Heart right ventricle (tissue), 16 donors: ENCODE measurements around the gene BRD2. TPM values are rescaled to one million over a fixed set of nuclear protein-coding genes. Genes with fewer than 3 reads are reported as not detected.

ENCODE experiments used
- ATAC-seq, 8 donors: fragments of 200-7000 bp; cut with Tn5 transposase; one replicate each; pipeline ENCODE4 v1.9.1; 2020; ENCODE audit warnings: mild to moderate bottlenecking in 8 of 8, moderate library complexity in 8 of 8, moderate number of reproducible peaks in 1 of 8
- DNase-seq, 2 donors: peaks; one replicate each; pipeline ENCODE4 v3.0.0-alpha.2; 2020
- H3K27ac ChIP-seq, 10 donors: fragments of 200-600 bp; sonication (generic) in 2 of 10; one replicate each; pipeline versions ENCODE4 v1.5.0 to v1.8.0; 2020 to 2022; ENCODE audit warnings: mild to moderate bottlenecking in 3 of 10
- H3K27me3 ChIP-seq, 7 donors: fragments of 200-600 bp; one replicate each; pipeline ENCODE4 v1.8.0; 2021 to 2022; ENCODE audit warnings: mild to moderate bottlenecking in 2 of 7
- H3K36me3 ChIP-seq, 9 donors: fragments of 200-600 bp; sonication (generic) in 1 of 9; one replicate each; pipeline versions ENCODE4 v1.5.0 to v1.8.0; 2020 to 2022; ENCODE audit warnings: mild to moderate bottlenecking in 2 of 9
- H3K4me1 ChIP-seq, 9 donors: fragments of 200-600 bp; sonication (generic) in 1 of 9; one replicate each; pipeline versions ENCODE4 v1.5.0 to v1.8.0; 2020 to 2022; ENCODE audit warnings: mild to moderate bottlenecking in 4 of 9
- H3K4me3 ChIP-seq, 10 donors: fragments of 200-600 bp; sonication (generic) in 2 of 10; one replicate each; pipeline versions ENCODE4 v1.5.0 to v1.8.0; 2020 to 2022; ENCODE audit warnings: mild to moderate bottlenecking in 7 of 10, moderate library complexity in 2 of 10
- H3K9me3 ChIP-seq, 11 donors: fragments of 200-600 bp in 10 of 11; sonication (generic) in 2 of 11; one replicate each; pipeline versions ENCODE4 v1.5.0 to v1.8.0; 2013 to 2022; ENCODE audit warnings: mild to moderate bottlenecking in 2 of 11, control low read depth in 1 of 11, moderate library complexity in 1 of 11
- WGBS, 2 donors: extraction: QIAGEN DNeasy Blood & Tissue Kit; methylation state at CpG; one replicate each; pipeline ENCODE4 v1.1.7; 2013; ENCODE audit warnings: inconsistent platforms in 1 of 2; 5-methylcytosine and 5-hydroxymethylcytosine counted together
- intact Hi-C, 10 donors: fragments of 100-400 bp; cut with DNase I; formaldehyde crosslinking; loops; one replicate each; pipeline versions ENCODE4 v1.11.1 to v1.14.2; 2022
- polyA plus RNA-seq, 2 donors: library from polyadenylated mRNA; stranded (reverse); fragments of 200-250 nt; gene quantifications; one replicate each; pipeline ENCODE4 v1.2.3, GENCODE V29; 2013
- total RNA-seq, 10 donors: library from RNA; stranded (reverse); fragmentation: NEBNext Ultra II Directional in 3 of 10; extraction: Animal tissue kit (Norgen Biotek cat#: 25700) in 3 of 10; gene quantifications; one replicate each; pipeline versions ENCODE4 v1.2.1 to v1.2.4, GENCODE V29; 2021 to 2023
- TF ChIP-seq, protein P1 (sequence below), 9 donors: fragments of 200-600 bp; sonication (generic) in 2 of 9; IDR thresholded peaks; one replicate each; pipeline versions ENCODE4 v1.5.0 to v1.8.0; 2021 to 2022; ENCODE audit warnings: antibody characterized with exemption in 9 of 9, mild to moderate bottlenecking in 5 of 9, moderate library complexity in 1 of 9
- donor health status: Arrhythmogenic right ventricular cardiomyopathy.
- donor health status: ischemic (EF 13 %, LVEDD 7.1; RV severe dilation, severe dysfunction).
- donor health status: healthy with polysubstance abuse.
- donor health status: DM: no; HTN: yes; CAD: no.
- donor health status: DM: no; HTN: no; CAD: no.
- donor health status: ischemic (EF 25% LVEDD 6.9; RV normal size, moderate dysfunction).
- donor health status: ischemic (EF 25% LVEDD 5.7; RV mildly dilated, moderate dysfunction).
- donor health status: healthy.
- donor health status: DM: yes; HTN: yes; CAD: no.
- donor health status: Ischemic cardiomyopathy.
- donor health status: ischemic (EF 35%, LVEDD 5.7; RV mildly dilated, moderate dysfunction).
- donor health status: nonischemic (EF 11% LVEDD 7.7; RV severe dilation, severe dysfunction).
- donor health status: DM: yes; HTN: yes; CAD: no.
- donor health status: PGD.
- donor health status: ischemic (EF 29% LVEDD 5.4; RV normal size, mild dysfunction).
- donor health status: nonischemic (EF 23%, LVEDD 6.1; RV moderate dilation, normal function).

The BRD2 gene
- total and polyA plus RNA-seq, 12 donors, result 49.3 to 97.0 (median 74.9) TPM

DNA sequence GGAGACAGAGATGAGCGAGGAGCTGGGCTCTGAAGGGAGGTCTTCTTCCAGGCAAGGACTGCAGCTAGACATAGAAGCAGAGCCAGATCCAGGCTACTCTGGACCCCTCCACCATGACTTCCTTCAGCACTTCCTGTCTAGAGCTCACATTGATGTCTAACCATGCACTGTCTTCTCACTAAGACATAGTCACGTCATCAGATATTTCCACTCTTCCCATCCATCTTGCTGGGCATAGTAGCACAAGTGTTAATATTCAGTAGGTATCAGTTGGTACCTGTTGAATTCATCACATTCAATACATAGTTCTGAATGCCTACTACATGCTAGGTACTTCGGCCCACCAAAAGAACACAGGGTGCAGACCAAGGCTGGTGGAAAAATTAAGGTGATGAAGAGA lies 18.4 kb upstream of the BRD2 start:
- 94 to 96% methylated on average over 3 of the region's 3 CpGs for WGBS, 2 donors
- peaks cover 0 to 21% (median 0%) of the 10 kb centered on the region in 9 donors for H3K36me3 ChIP-seq
- intact Hi-C loops, result loop anchor here in 1 of 10 donors (5.0 kb wide), 1 partner anchor 63 kb away; no protein-coding TSS in a partner anchor
- H3K27ac ChIP-seq, result no peak overlapping the region
- ATAC-seq (no peak), DNase-seq (no peak)
- peaks cover 0 to 10% (median 0%) of the 10 kb centered on the region in 11 donors for H3K9me3 ChIP-seq
- H3K27me3 ChIP-seq, result no peaks in the 10 kb centered on the region
- no peak overlapping the region for H3K4me3 ChIP-seq
- peaks cover 0 to 84% (median 16%) of the 10 kb centered on the region in 9 donors for H3K4me1 ChIP-seq
- TF ChIP-seq, protein P1, sequence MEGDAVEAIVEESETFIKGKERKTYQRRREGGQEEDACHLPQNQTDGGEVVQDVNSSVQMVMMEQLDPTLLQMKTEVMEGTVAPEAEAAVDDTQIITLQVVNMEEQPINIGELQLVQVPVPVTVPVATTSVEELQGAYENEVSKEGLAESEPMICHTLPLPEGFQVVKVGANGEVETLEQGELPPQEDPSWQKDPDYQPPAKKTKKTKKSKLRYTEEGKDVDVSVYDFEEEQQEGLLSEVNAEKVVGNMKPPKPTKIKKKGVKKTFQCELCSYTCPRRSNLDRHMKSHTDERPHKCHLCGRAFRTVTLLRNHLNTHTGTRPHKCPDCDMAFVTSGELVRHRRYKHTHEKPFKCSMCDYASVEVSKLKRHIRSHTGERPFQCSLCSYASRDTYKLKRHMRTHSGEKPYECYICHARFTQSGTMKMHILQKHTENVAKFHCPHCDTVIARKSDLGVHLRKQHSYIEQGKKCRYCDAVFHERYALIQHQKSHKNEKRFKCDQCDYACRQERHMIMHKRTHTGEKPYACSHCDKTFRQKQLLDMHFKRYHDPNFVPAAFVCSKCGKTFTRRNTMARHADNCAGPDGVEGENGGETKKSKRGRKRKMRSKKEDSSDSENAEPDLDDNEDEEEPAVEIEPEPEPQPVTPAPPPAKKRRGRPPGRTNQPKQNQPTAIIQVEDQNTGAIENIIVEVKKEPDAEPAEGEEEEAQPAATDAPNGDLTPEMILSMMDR (IDR thresholded peaks at IDR 0.05), result no peak

DNA sequence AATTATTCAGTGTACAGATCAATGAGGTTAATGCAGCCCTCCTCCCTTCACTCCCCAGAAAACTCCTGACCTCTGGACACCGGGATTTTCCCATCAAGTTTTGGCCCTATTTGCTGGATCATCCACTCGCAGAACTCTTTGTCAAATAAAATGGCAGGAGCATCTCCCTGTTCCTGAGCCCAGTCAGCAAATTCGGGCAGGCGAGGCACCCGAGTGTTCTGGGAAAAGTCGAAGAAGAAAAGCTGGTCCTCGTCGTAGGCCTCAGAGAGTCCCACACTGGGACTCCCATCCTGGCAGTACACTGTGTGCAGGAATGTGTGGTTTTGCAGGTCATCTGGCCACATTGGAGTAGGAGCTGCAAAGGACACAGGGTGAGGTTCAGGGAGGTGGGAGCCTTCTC lies 17.9 kb upstream of the BRD2 start:
- intact Hi-C loops, result loop anchor here in 1 of 10 donors (5.0 kb wide), 1 partner anchor 63 kb away; no protein-coding TSS in a partner anchor

DNA sequence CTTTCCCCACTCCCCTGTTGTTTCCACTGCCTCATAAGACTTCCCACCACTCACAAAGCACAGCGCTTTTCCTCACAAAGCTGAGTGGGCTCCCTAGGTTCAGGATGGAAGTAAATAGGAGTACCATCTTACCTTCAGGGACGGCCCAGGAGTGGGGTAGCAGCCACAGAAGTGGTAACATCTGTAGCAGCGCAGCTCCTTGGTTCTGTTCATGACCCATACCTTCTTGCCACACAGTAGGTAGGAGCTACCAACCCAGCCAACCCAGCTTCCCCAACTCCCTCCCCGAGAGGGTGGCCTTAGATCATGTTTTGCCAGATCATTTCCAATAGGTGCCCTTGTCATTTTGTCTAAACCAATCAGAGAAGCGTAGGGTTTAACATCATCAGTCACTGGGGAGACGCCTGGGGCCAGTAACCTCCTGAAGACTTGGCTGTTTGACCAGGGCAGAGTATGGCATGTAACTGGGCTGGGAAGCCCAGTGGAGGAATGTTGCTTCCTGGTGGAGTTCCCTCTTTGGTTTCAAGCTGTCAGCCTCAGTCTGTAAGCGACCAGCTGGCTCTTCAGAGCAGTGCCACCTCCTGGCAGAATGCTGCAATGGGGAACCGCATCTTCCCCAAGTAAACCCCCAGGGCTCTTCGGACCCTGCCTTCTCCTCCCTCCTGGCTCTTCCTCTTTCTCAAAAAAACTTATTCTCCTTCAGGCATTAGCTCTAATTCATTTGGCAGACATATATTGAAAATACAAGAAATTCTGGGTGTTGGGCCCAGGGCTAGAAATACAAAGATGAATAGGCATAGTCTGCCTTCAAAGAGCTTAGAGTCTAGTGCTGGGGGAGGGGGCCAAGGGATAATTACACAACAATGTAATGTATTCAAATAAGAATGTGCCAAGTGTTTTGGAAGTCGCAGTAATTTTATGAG lies 15.3 kb upstream of the BRD2 start, which contains the start of gene HLA-DMA:
Gene HLA-DMA (minus strand): TSS at position 281 of the 923 bp plus-strand sequence. CDS start 61 bp downstream, at position 220.
- H3K4me1 ChIP-seq, result peaks cover 0 to 61% (median 16%) of the 10 kb centered on the region in 9 donors
- intact Hi-C loops, result loop anchor here in 2 of 10 donors (1.0 to 5.0 kb wide), 4 partner anchors 12 to 66 kb away; partner anchors contain the start of genes BRD2 (in 1 of the 2) and HLA-DMB (in 1 of the 2)
- H3K27ac ChIP-seq, result peak within 1 kb of the TSS in 9 of 10 donors; percentile 61 to 90 (median 74)
- TF ChIP-seq, protein P1 (IDR thresholded peaks at IDR 0.05), result peak; percentile 71 to 91 (median 84)
- peaks cover 0 to 21% (median 0%) of the 10 kb centered on the region in 9 donors for H3K36me3 ChIP-seq
- 32 to 39% methylated on average over 10 of the region's 10 CpGs for WGBS, 2 donors
- ATAC-seq (peak; percentile 98 to 100 (median 99)), DNase-seq (peak; percentile 70 to 92)
- no peaks in the 10 kb centered on the region for H3K27me3 ChIP-seq
- peak within 1 kb of the TSS in 9 of 10 donors; percentile 19 to 55 (median 44) for H3K4me3 ChIP-seq
- no peaks in the 10 kb centered on the region for H3K9me3 ChIP-seq

More for the DNA sequence above, 17.9 kb upstream of the BRD2 start:
- TF ChIP-seq, protein P1 (IDR thresholded peaks at IDR 0.05), result no peak
- H3K27ac ChIP-seq, result peak overlapping the region in 1 of 10 donors; percentile 90
- DNase-seq (no peak), ATAC-seq (no peak)
- WGBS, 2 donors, result 93% methylated on average over 8 of the region's 8 CpGs
- peaks cover 0 to 21% (median 0%) of the 10 kb centered on the region in 9 donors for H3K36me3 ChIP-seq
- H3K9me3 ChIP-seq, result peaks cover 0 to 10% (median 0%) of the 10 kb centered on the region in 11 donors
- H3K4me1 ChIP-seq, result peaks cover 0 to 82% (median 16%) of the 10 kb centered on the region in 9 donors
- H3K27me3 ChIP-seq, result no peaks in the 10 kb centered on the region
- H3K4me3 ChIP-seq, result peak overlapping the region in 1 of 10 donors; percentile 55

DNA sequence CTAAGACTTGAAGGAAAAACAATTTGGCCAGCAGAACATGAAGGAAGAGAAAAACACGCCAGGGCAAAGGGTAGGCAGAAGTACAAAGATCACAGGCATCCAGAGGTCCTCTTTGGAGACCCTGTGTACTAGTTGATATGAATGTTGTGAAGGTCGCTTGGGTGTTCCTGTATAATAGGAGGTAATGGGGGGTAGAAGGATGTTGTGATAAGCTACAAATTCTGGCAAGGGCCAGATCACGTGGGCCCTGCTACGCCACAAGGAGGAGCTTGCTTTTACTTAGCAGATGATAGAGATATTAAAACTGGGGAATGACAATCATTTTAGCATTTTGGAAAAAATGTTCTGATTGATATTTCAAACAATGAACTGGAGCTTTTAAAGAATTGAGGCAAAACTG lies 14.6 kb upstream of the BRD2 start:
- H3K27me3 ChIP-seq, result no peaks in the 10 kb centered on the region
- ATAC-seq, result no peak
- peaks cover 0 to 18% (median 0%) of the 10 kb centered on the region in 9 donors for H3K36me3 ChIP-seq
- TF ChIP-seq, protein P1 (IDR thresholded peaks at IDR 0.05), result no peak
- peak overlapping the region in 5 of 10 donors; percentile 61 to 90 (median 86) for H3K27ac ChIP-seq
- no peak overlapping the region for H3K4me3 ChIP-seq
- WGBS, 2 donors, result 65 to 76% methylated on average over 4 of the region's 4 CpGs
- H3K9me3 ChIP-seq, result no peaks in the 10 kb centered on the region
- DNase-seq, result no peak
- intact Hi-C loops, result loop anchor here in 2 of 10 donors (1.0 to 5.0 kb wide), 3 partner anchors 14 to 66 kb away; partner anchors contain the start of gene BRD2 (in 1 of the 2)
- H3K4me1 ChIP-seq, result peaks cover 0 to 55% (median 16%) of the 10 kb centered on the region in 9 donors
